Bone marrow (tissue), 2 donors: ENCODE data around the gene ZFAND5.

Source experiments
- DNase-seq, 2 donors: peaks; one replicate each; lab custom pipeline; 2025; lab: John Stamatoyannopoulos, UW

ZFAND5 gene

GRCh38 chr9:72364679-72365524 lies at the start of gene ZFAND5:
TSS of gene ZFAND5 (minus strand) at chr9:72365208. CDS start at chr9:72360778, 4,430 bp downstream.
- DNase-seq, result peak; percentile 82 to 90

- DNase-seq, result no peak
Measured at GRCh38 chr9:72412483-72413040, 47.6 kb upstream of the ZFAND5 start.

- no peak for DNase-seq
Measured at GRCh38 chr9:72410214-72410613, 45.2 kb upstream of the ZFAND5 start.

GRCh38 chr9:72407114-72407513 lies 42.1 kb upstream of the ZFAND5 start:
- no peak for DNase-seq

GRCh38 chr9:72402744-72403143 lies 37.7 kb upstream of the ZFAND5 start:
- no peak for DNase-seq

GRCh38 chr9:72401396-72401795 lies 36.4 kb upstream of the ZFAND5 start:
- DNase-seq, result no peak

- no peak for DNase-seq
Measured at GRCh38 chr9:72400866-72401265, 35.9 kb upstream of the ZFAND5 start.

DNA sequence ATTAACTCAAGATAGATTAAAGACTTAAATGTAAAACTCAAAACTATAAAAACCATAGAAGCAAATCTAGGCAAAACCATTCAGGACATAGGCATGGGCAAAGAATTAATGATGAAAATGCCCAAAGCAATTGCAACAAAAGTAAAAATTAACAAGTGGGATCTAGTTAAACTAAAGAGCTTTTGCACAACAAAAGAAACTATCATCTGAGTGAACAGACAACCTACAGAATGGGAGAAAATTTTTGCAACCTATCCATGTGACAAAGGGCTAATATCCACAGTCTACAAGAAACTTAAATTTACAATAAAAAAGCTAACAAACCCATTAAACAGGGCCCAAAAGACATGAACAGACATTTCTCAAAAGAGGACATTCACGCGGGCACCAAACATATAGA lies 34.4 kb upstream of the ZFAND5 start:
- no peak for DNase-seq

GRCh38 chr9:72396247-72397091 lies 31.5 kb upstream of the ZFAND5 start:
- no peak for DNase-seq

DNA sequence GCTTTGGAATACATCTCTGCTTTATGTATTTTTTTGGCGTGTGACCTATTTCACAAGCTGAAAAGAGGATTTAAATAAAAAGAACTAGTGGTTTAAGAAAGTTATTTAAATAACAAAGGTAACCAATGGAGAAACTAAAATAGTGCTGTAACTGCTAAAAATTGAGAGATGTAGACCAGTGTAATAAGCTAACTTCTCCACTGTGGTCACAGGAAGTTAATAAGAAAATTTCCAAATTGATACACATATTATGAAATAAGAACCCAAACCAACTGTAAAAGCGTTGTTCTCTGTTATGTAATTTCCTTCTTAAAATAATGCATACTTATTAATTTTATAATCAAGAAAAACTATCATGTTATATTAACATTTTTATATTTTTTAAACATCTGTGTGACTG lies 29.1 kb upstream of the ZFAND5 start:
- DNase-seq, result no peak

GRCh38 chr9:72390907-72391306 lies 25.9 kb upstream of the ZFAND5 start:
- no peak for DNase-seq

DNA sequence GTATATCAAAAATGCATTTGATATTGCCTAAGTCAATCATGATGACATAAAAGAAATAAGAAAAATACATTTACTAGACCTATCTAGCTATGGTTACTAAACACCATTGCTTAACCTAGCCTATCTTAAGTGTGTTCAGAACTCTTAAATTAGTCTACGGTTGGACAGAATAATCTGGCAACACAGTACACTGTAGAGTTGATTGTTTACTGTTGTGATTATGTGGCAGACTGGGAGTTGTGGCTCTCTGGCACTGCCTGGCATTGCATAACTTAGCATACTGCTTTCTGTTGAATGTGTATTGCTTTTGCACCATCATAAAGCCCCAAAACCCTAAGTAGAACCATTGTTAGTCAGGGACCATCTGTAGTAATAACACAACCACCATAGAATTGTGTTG lies 21.2 kb upstream of the ZFAND5 start:
- DNase-seq, result no peak

DNA sequence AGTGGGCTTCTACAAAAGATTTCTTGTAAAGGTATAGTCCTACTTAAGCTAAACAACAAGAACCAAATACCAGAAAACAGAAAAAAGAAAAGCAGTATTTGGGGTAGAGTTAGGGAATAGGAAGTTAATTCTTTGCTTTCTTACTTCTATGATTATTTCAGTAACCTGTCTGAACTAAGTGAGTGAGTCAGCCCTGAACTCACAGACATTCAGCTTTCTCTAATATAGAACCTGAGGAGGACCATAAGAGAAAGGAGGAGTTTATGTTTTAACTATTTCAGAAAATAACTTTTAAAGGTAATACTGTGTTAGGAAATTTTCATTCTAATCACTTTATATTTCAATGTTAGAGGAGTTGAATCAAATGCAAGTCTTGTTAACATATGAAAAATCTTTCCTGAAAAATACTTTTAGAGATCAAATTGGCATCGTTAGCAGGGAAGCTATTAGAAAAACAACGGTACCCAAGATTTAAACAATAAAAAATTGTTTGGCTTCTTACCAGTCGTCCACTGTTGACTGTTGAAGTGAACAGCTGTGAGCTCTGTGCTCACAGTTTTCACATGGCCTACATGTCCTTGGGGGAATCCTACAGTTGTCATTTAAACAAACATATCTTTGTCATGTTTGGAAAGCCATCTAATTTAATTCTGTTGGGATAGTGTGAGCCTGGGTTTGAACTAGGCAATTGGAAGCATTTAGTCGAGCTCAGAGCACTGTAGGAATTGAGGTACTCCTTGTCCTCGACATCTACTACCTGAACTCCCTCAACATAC lies 19.9 kb upstream of the ZFAND5 start:
- DNase-seq, result no peak

- DNase-seq, result no peak
Measured at GRCh38 chr9:72383978-72384709, 19.1 kb upstream of the ZFAND5 start.

- no peak for DNase-seq
Measured at GRCh38 chr9:72382405-72382804, 17.4 kb upstream of the ZFAND5 start.

DNA sequence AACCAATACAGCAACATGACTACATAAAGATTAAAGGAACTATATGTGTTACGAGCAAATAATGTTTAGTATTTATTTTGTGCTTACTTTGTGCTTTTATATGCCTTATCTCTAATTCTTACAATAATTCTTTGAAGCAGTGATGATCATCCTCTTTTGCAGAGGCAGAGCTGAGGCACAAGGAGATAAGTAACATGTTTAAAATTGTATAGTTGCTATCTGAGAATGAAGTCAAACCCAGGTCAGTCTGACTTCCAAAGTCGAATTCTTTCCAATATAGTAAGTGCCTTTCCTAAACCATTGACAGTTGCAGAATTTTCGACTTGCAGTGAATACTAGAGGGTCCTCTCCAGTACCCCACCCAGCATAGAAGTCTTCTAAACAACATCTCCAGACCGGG lies 12.0 kb upstream of the ZFAND5 start:
- DNase-seq, result no peak

DNA sequence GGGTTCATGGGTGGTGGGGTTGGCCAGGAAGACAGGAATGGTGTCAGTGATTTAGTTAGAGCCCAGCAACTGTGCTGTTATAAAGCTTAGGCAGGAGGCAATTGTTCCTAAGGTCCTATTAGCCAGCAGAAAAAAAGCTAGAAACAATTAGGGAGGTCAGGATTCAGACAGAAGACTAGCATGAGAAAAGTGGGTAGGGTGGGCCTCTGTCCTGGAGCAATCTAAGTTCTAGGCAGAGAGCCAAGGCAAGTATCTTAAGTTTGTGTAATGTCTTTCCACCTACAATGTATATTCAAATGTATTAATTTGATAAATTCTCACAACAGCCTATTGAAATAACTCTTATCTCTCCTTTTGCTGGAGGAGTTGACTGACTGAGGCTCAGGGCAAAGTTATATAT lies 6.1 kb upstream of the ZFAND5 start:
- DNase-seq, result no peak

DNA sequence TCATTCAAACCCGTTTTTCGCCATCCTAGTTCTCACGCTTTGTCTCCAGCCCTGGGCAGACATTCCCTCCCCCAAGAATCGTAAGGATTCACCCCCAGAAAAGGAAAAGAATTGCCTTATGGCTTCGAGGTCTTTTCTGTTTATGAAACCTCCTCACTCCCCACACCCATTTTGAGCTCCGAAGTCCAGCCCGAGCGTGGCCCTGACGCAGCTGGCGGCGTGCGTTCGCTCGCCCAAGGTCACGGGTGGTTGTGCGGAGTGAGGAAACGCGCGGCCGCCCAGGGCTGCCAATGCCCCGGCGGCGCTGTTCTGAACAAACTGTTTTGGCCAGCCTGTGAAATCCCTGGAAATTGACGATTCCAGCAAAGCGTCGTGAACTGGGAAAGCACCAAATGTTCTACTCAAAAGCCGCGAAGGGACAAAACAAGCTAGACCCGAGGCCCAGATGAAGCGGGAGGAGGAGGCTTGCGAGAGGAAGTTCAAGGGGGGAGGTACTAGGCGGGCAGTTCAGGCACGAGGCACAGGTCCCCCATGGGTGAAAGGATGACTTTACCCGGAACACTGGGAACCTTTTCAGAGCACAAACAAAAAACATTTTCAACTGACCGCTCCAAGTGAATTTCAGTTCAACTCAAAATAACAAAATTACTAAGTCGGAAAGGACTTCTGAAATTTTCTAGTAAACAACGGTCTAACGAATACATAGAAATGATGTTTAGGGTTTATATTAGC lies 683 bp upstream of the ZFAND5 start:
- peak; percentile 72 to 78 for DNase-seq

GRCh38 chr9:72363908-72364678 lies 915 bp downstream of the ZFAND5 start:
- peak; percentile 24 to 57 for DNase-seq

DNA sequence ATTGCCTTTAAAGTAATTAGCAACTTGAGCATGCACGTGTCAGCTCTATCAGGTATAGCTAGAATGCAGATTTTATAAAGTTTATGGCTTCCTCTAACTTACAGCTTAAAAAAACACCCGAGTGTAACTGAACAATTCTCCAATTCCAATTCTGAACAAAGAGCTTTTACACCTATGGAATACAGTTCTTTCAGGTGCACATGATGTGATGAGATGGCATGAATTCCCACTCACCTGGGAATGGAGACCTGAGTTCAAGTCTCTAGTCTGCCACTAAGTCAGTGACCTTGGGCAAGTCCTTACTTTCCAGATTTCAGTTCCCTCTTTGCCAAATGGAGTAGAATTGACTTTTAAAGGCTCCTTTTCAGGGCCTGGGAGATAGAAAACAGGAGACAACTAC lies 1.8 kb downstream of the ZFAND5 start:
- no peak for DNase-seq
